Fibroblast of skin of left biceps (primary cell): Measurements from ENCODE around the gene MAP3K7CL.

Experiments used
- DNase-seq, 2 experiments: peaks; one replicate each; pipeline ENCODE4 v3.0.0-alpha.2; 2013; ENCODE audit warnings: low read depth in 2 of 2

MAP3K7CL gene

GRCh38 chr21:29195981-29196669 lies 65.7 kb downstream of the MAP3K7CL start:
- DNase-seq = peak in 1 of 2 experiments; percentile 60

- no peak for DNase-seq
These were observed 66.3 kb downstream of the MAP3K7CL start for GRCh38 chr21:29196670-29197191.

DNA sequence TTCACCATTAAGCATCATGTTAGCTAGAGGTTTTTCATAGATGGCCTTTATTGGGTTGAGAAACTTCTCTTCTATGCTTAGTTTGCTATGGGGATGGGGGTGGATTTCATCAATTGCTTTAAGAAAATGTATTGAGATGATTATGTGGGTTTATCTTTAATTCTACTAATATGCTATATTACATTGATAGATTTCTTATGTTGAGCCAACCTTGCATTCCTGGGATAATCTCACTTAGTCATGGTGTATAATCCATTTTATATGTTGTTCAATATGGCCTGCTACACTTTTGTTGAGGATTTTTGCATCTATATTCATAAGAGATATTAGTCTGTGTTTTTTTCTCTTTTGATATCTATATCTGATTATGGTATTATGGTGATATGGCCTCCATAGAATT lies 70.7 kb downstream of the MAP3K7CL start:
- DNase-seq = no peak

DNA sequence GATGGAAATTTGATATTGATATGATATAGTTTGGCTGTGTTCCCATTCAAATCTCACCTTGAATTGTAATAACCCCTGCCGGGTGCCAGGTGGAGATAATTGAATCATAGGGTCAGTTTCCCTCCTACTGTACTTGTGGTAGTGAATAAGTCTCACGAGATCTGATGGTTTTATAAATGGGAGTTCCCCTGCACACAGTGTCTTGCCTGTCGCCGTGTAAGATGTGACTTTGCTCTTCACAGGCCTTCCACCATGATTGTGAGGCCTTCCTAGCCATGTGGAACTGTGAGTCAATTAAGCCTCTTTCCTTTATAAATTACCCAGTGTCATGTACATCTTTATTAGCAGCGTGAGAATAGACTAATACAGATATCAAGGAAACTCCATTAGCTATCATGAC lies 74.6 kb downstream of the MAP3K7CL start:
- no peak for DNase-seq

GRCh38 chr21:29205988-29206387 lies 75.5 kb downstream of the MAP3K7CL start:
- no peak for DNase-seq

DNA sequence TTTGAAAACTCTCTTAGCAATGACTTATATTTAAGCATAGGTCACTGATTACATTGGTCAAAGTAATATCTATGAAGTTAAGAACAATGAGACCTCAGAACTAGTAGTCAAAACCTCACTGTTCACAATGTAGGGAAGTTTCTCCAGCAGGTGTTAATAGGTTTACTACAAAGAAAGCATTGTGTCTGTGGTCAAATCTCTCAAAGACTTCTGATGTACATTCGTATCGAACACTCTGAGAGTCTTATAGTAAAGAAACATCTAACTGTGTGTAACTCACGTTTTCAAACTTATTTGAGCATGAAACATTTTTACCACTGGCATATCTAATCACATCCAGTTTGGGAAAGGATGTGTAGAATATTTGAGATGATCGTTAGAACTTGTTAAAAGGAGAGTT lies 76.0 kb downstream of the MAP3K7CL start:
- DNase-seq = no peak

DNA sequence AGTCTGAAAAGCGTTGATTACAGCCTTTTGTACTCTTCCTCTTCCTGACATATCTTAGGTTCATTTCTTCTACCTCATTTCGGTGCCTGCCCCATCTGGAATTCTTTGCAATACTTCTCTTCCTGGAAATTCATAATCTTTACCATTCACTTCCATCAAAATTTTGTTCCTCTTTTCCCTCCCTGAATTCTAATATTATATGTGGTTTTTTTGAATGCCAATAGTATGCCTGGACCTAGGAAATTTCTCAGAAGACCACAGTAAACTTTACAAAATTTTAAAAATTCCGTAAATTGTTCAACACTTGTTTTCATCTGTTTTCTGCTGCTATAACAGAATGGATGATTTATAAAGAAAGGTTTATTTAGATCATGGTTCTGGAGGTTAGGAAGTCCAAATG lies 76.8 kb downstream of the MAP3K7CL start:
- no peak for DNase-seq

DNA sequence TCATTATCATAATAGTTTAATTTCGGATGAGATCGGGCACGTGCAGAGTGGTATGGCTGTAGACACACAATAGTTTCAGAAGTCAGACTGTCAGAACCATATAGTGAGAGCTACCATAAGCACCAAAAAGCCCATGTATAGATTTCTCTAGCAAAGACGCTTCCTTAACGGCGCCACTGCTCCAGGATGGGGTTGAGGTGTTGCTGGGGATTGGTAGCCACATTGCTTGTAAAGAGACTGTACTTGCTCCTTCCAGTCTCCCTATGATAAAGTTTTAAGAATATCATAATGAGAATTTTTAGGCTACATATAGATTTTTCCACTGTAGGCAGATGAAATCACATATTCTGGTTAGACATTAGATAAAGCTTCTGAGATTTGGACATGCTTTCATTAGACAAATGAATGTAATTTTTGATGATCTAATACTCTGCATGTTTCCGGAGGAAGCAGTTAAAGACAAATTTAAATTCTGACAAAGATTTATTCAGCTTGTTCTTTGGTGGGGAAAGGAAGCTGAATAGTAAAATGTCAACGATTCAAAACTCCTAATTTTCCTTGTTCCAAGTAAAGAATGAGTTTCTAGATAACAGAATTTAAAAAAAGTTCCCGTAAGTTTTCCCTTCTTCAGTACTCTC lies 77.7 kb downstream of the MAP3K7CL start:
- DNase-seq = no peak

DNA sequence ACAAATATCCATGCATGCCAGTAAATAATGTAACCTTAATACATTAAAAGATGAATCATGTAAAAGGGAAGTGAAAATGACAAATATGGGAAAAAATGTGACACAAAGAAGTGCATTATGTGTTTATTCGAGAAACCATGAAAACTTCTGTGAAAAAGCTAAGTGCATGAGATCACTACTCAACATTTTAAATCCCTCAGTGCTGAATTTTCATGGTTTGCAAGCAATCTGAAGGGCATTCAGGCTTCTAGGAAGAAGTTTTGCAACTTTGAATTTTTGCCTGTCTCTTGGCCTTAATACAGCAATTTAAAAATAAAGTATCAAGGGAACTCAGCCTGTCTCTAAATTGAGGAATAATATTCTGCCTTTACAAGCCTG lies 78.2 kb downstream of the MAP3K7CL start:
- DNase-seq = peak; percentile 82 to 86

DNA sequence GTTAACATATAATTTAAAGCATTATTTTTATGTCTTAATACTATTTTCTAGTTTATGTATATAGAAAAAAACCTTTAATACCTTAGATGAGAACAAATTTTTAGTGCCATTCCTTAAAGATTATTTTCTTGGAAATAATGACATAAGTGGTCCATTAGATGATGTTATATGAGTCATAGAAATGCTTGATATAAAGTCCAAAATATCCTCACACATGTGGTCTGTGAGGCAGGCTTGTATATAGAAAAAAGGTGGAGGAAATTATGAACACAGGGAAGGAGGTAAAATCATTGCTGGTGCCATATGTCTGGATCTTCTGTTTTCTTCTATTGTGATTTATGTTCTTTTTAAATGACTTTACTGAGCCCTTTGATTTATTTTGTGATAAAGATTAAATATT lies 79.3 kb downstream of the MAP3K7CL start:
- DNase-seq = peak in 1 of 2 experiments; percentile 28

DNA sequence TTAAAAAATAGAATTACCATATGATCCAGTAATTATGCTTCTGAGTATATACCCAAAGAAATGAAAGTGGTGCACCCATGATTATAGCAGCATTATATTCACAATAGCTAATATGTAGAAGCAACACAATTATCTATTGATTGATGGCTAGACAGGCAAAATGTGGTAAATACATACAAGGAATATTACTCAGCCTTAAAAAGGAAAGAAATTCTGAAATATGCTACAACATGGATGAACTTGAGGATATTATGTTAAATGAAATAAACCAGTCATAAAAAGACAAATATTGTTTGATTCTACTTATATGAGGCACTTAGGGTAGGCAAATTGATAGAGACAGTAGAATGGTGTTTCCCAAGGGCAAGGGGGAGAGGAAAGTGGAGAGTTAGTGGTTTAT lies 80.8 kb downstream of the MAP3K7CL start:
- no peak for DNase-seq

DNA sequence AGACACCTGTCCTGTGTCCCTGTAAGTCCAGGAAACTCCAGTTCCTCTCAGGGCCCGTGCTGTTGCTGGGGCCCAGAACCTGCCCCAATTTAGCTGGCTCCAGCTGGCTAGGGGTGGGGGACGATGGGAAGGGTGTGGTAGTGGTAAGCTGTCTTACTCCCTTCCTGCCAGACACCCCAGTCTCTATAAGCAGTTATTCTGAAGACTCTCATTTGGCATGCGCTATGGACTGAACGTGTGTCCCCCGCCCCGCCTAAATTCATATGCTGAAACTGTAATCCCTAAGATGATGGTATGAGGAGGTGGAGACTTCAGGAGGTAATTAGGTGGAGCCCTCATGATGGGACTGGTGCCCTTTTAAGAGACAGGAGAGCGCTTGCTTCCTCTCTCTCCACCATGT lies 82.0 kb downstream of the MAP3K7CL start:
- DNase-seq = no peak

DNA sequence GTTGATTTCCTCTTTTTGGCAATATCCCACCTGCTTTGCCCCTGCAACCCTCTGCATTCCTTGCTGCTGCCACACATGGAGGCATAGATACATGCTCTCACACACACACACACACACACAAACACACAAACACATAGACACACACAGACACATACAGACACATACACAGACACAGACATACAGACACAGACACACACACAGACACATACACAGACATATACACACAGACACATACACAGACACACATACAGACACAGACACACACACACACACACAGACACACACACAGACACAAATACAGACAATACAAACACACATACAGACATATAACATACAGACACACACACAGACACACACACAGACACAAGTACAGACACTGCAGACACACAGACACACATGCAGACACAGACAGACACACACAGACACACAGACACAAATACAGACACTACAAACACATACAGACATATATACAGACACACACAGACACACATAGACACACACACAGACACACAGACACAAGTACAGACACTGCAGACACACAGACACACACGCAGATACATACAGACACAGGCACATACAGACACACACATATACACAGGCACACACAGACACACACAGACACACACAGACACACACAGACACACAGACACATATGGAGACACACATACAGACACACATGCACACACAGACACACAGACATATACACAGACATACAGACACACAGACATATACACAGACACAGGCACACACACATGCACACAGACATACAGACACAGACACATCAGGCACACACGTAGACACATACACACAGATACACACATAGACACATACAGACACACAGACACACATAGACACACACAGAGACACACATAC lies 83.3 kb downstream of the MAP3K7CL start:
- no peak for DNase-seq

- DNase-seq = no peak
These were observed 85.3 kb downstream of the MAP3K7CL start for GRCh38 chr21:29215709-29216108.

DNA sequence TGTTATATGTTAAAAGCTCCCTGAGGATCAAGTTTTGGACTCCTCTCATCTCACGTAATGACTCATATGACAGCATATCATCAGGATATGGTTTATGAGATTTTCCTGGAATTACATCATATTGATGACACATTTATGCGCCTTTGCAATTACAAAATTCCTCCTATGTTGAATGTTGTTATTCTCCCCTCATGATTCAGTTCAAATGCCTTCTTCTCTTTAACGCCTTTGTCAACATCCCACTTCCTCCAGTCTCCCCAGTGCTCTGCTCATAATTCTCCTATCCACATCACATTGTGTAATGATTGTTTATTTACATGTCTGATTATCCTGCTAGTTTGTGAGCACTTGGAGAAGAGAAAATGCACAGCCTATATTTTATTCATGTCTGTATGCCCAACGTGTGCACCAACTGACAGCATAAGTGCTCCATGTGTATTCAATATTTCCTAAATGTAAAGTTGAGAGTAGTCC lies 87.4 kb downstream of the MAP3K7CL start:
- DNase-seq = peak; percentile 96 to 98

DNA sequence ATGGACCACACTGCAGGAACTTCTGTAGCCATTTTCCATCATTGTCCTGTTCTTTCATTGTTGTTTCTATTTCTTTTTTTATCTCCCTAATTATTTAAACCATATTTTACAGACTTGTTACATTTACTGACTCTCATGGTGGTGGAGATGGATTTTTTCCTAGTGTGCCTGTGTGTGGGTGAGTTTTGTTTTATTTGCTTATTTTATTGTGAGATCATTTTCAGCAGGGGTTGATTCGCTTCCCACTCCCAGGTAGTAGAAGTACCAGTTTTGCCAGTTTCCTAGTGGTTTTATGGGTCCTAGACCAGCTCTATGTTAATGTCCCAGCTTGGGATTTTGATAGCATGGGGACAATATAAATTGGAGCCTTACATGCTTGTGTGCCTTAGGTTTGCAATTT lies 88.3 kb downstream of the MAP3K7CL start:
- no peak for DNase-seq

GRCh38 chr21:29219165-29219770 lies 88.8 kb downstream of the MAP3K7CL start:
- DNase-seq = no peak

DNA sequence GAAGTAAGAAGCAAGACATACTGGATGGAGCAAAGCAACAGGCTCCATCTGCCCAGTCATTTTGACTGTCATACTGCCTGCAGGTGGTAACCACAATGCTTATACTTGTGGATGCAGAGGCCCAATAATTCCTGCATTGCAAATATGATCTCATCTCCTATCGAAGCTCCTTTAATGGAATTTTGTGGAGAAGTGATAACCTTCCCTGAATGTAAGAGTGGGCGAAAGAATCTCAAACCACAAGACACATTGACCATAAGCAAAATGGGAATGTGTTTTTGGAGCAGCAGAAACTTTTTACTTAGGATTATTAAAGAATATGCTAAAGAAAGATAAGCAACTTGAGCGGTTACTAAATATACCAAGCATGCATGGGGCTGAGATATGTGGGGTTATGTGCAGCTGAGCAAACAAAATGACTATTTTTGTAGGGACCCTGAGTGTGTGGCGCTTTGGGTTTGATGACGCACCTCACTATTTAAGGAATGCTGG lies 90.9 kb downstream of the MAP3K7CL start:
- peak; percentile 71 to 75 for DNase-seq

GRCh38 chr21:29224006-29224405 lies 93.6 kb downstream of the MAP3K7CL start:
- no peak for DNase-seq
